Adrenal gland (tissue), 12 donors: Measurements from ENCODE around the gene CPT1A. TPM values are rescaled to one million over a fixed set of nuclear protein-coding genes. Genes with fewer than 3 reads are reported as not detected.
A peak's percentile ranks its signal among the peaks of the same experiment; 100 is the strongest.
"Not testable (repeated sequence)": the region's sequence is repeated elsewhere in the genome, so short reads cannot be mapped to it uniquely, and the experiment has no call there.

Source experiments
- DNase-seq, 7 donors: peaks; one replicate each; pipeline ENCODE4 v3.0.0-alpha.2; 2019 to 2020
- H3K27ac ChIP-seq, 5 donors: fragments of 200-600 bp; sonication (generic) in 4 of 5; 1 replicate in 3 of 5; 2 replicates in 2 of 5; pipeline versions ENCODE4 v1.5.1 to v1.8.0; 2016 to 2020; ENCODE audit warnings: mild to moderate bottlenecking in 1 of 5
- H3K27me3 ChIP-seq: fragments of 200-600 bp; 2 replicates; pipeline ENCODE4 v1.8.0; 2021
- H3K36me3 ChIP-seq, 2 donors: fragments of 200-600 bp; replicated peaks in 1 of 2; 1 replicate in 1 of 2; 2 replicates in 1 of 2; pipeline versions ENCODE4 v1.5.1 to v1.8.0; 2018 to 2022
- H3K4me1 ChIP-seq, 2 donors: fragments of 200-600 bp; replicated peaks in 1 of 2; 1 replicate in 1 of 2; 2 replicates in 1 of 2; pipeline versions ENCODE4 v1.5.1 to v1.8.0; 2018 to 2021
- H3K4me3 ChIP-seq, 4 donors: fragments of 200-600 bp; sonication (generic) in 3 of 4; one replicate each; pipeline ENCODE4 v1.5.1; 2016 to 2018
- H3K9me3 ChIP-seq, 3 donors: fragments of 200-600 bp; sonication (generic) in 1 of 3; replicated peaks in 1 of 3; 1 replicate in 2 of 3; 2 replicates in 1 of 3; pipeline versions ENCODE4 v1.5.1 to v1.8.0; 2016 to 2021
- CTCF ChIP-seq, 6 experiments: fragments of 450-650 bp in 4 of 6; fragments of 200-600 bp in 2 of 6; sonication (generic) in 1 of 6; IDR thresholded peaks; 1 replicate in 5 of 6; 2 replicates in 1 of 6; pipeline versions ENCODE4 v1.5.1 to v1.8.0; 2016 to 2021; ENCODE audit warnings: antibody characterized with exemption in 6 of 6, mild to moderate bottlenecking in 2 of 6, moderate library complexity in 1 of 6
- POLR2A ChIP-seq, 2 donors: fragments of 450-650 bp; IDR thresholded peaks; one replicate each; pipeline ENCODE4 v1.6.1; 2017; ENCODE audit warnings: antibody characterized with exemption in 2 of 2, mild to moderate bottlenecking in 2 of 2, moderate library complexity in 1 of 2
- WGBS, 4 donors: extraction: QIAGEN DNeasy Blood & Tissue Kit in 2 of 4; methylation state at CpG; one replicate each; pipeline versions ENCODE4 v1.1.5 to v1.1.7; 2013 to 2017; 5-methylcytosine and 5-hydroxymethylcytosine counted together
- intact Hi-C, 2 donors: fragments of 100-400 bp; cut with DNase I; formaldehyde crosslinking; loops; one replicate each; pipeline versions ENCODE4 v1.14.1 to v1.15.0; 2022 to 2023
- polyA plus RNA-seq, 3 donors: library from polyadenylated mRNA; stranded (reverse); fragments of 200-250 nt in 2 of 3; fragments of 350-450 nt in 1 of 3; fragmentation: Illumina TruSeq in 1 of 3; extraction: RNeasy Lipid Tissue Mini Kit (QIAGEN cat#74804) in 1 of 3; gene quantifications; one replicate each; pipeline ENCODE4 v1.2.3, GENCODE V29; 2013 to 2014
- total RNA-seq, 9 donors: library from RNA; depleted of rRNA in 4 of 9; stranded (reverse); fragments of >200 nt in 4 of 9; fragments of 120-200 nt in 1 of 9; fragmentation: NEBNext Ultra II Directional in 1 of 9; extraction: Animal tissue kit (Norgen Biotek cat#: 25700) in 1 of 9; gene quantifications; one replicate each; pipeline versions ENCODE4 v1.1.0 to v1.2.4, GENCODE V29; 2013 to 2023
- donor health status: healthy with polysubstance abuse.
- donor health status: Bipolar disorder and iron deficiency.
- donor health status: DM: yes; HTN: yes; CAD: no.
- donor health status: DM: no; HTN: no; CAD: no.
- donor health status: DM: no; HTN: no; CAD: no.
- donor health status: DM: yes; HTN: yes; CAD: no.

CPT1A gene
- total and polyA plus RNA-seq, 12 donors = 15.2 to 140 (median 66.0) TPM

GRCh38 chr11:68857037-68857586 lies 15.4 kb upstream of the CPT1A start:
- no peaks in the 10 kb centered on the region for H3K9me3 ChIP-seq
- H3K4me1 ChIP-seq = peaks cover 5 to 21% of the 10 kb centered on the region in 2 donors
- DNase-seq = no peak
- intact Hi-C loops = no loop called here
- no peak overlapping the region for H3K4me3 ChIP-seq
- 88 to 92% (median 91%) methylated on average over 8 of the region's 8 CpGs for WGBS, 4 donors
- TF ChIP-seq CTCF (IDR thresholded peaks at IDR 0.05) (no peak), POLR2A (IDR thresholded peaks at IDR 0.05) (no peak)
- H3K36me3 ChIP-seq = no peaks in the 10 kb centered on the region
- H3K27ac ChIP-seq = no peak overlapping the region
- H3K27me3 ChIP-seq = no peaks in the 10 kb centered on the region

GRCh38 chr11:68856425-68857030 lies 14.8 kb upstream of the CPT1A start:
- H3K27ac ChIP-seq, intact Hi-C loops, DNase-seq, H3K27me3 ChIP-seq, H3K4me3 ChIP-seq, H3K9me3 ChIP-seq, H3K36me3 ChIP-seq: not testable (repeated sequence)
- peaks cover 5 to 21% of the 10 kb centered on the region in 2 donors for H3K4me1 ChIP-seq
- WGBS, 4 donors = 90 to 95% (median 91%) methylated on average over 21 of the region's 21 CpGs

GRCh38 chr11:68855205-68855981 lies 13.7 kb upstream of the CPT1A start:
- Histone ChIP-seq H3K36me3 (no peaks in the 10 kb centered on the region), H3K27me3 (no peaks in the 10 kb centered on the region), H3K4me1 (peaks cover 5 to 21% of the 10 kb centered on the region in 2 donors), H3K9me3 (no peaks in the 10 kb centered on the region), H3K27ac (peak overlapping the region in 3 of 5 donors; percentile 49 to 75 (median 62)), H3K4me3 (peak overlapping the region in 2 of 4 donors; percentile 19 to 64)
- 10 to 51% (median 22%) methylated on average over 12 to 62 of the region's 62 CpGs for WGBS, 4 donors
- intact Hi-C loops = no loop called here
- TF ChIP-seq CTCF (IDR thresholded peaks at IDR 0.05) = peak in 2 of 6 experiments; percentile 23 to 30
- no peak for TF ChIP-seq POLR2A (IDR thresholded peaks at IDR 0.05)
- peak in 3 of 7 donors; percentile 39 to 61 (median 58) for DNase-seq

GRCh38 chr11:68854273-68854958 lies 12.7 kb upstream of the CPT1A start:
- peak overlapping the region in 1 of 4 donors; percentile 64 for H3K4me3 ChIP-seq
- H3K4me1 ChIP-seq = peaks cover 5 to 21% of the 10 kb centered on the region in 2 donors
- no peak overlapping the region for H3K27ac ChIP-seq
- no peaks in the 10 kb centered on the region for H3K36me3 ChIP-seq
- H3K27me3 ChIP-seq = no peaks in the 10 kb centered on the region
- TF ChIP-seq POLR2A (IDR thresholded peaks at IDR 0.05) = no peak
- no peak for TF ChIP-seq CTCF (IDR thresholded peaks at IDR 0.05)
- intact Hi-C loops = no loop called here
- H3K9me3 ChIP-seq = no peaks in the 10 kb centered on the region
- DNase-seq = no peak
- 13 to 16% (median 14%) methylated on average over 35 to 42 of the region's 42 CpGs for WGBS, 4 donors
